Smooth muscle cell (in vitro differentiated cells): ENCODE data around the gene UBR4. TPM values are rescaled to one million over a fixed set of nuclear protein-coding genes. Genes with fewer than 3 reads are reported as not detected.

Source experiments
- DNase-seq: peaks from one replicate; lab custom pipeline; 2025; ENCODE audit not compliant: unreplicated experiment; lab: John Stamatoyannopoulos, UW
- H2AFZ ChIP-seq: fragments of 200-600 bp; sonication (generic); 2 replicates; pipeline ENCODE4 v1.6.0; 2016; ENCODE audit warnings: antibody characterized with exemption, low read depth, mild to moderate bottlenecking
- H3F3A ChIP-seq: fragments of 200-600 bp; sonication (generic); 2 replicates; pipeline ENCODE4 v1.6.0; 2017; ENCODE audit warnings: antibody characterized with exemption, low read depth
- H3K27ac ChIP-seq: fragments of 200-600 bp; sonication (generic); 2 replicates; pipeline ENCODE4 v1.5.1; 2016; ENCODE audit warnings: low read depth, mild to moderate bottlenecking
- H3K27me3 ChIP-seq: fragments of 200-600 bp; sonication (generic); 2 replicates; pipeline ENCODE4 v1.6.1; 2016; ENCODE audit warnings: low read depth, mild to moderate bottlenecking
- H3K36me3 ChIP-seq: fragments of 200-600 bp; sonication (generic); 2 replicates; pipeline ENCODE4 v1.5.1; 2016; ENCODE audit warnings: low read depth
- H3K4me1 ChIP-seq: fragments of 200-600 bp; sonication (generic); 2 replicates; pipeline ENCODE4 v1.5.1; 2016; ENCODE audit warnings: low read depth
- H3K4me2 ChIP-seq: fragments of 200-600 bp; sonication (generic); 2 replicates; pipeline ENCODE4 v1.6.0; 2016; ENCODE audit warnings: mild to moderate bottlenecking
- H3K4me3 ChIP-seq: fragments of 200-600 bp; sonication (generic); 2 replicates; pipeline ENCODE4 v1.5.1; 2016; ENCODE audit warnings: mild to moderate bottlenecking
- H3K79me2 ChIP-seq: fragments of 200-600 bp; sonication (generic); 2 replicates; pipeline ENCODE4 v1.6.0; 2016; ENCODE audit warnings: low read depth, mild to moderate bottlenecking
- H3K9ac ChIP-seq: fragments of 200-600 bp; sonication (generic); 2 replicates; pipeline ENCODE4 v1.6.0; 2016; ENCODE audit warnings: low read depth
- H3K9me3 ChIP-seq: fragments of 200-600 bp; sonication (generic); replicated peaks from 2 replicates; pipeline ENCODE4 v1.5.1; 2016; ENCODE audit warnings: low read depth
- H4K20me1 ChIP-seq: fragments of 200-600 bp; sonication (generic); 2 replicates; pipeline ENCODE4 v1.6.0; 2016; ENCODE audit warnings: low read depth
- WGBS: methylation state at CpG from one replicate; pipeline ENCODE4 v1.1.7; 2016; ENCODE audit warnings: low lambda C conversion rate; 5-methylcytosine and 5-hydroxymethylcytosine counted together
- polyA plus RNA-seq: library from polyadenylated mRNA; unstranded; fragments of >200 nt; fragmentation: Nextera tagmentation; extraction: Ambion mirVana; gene quantifications from 2 replicates; pipeline ENCODE4 v1.2.1, GENCODE V29; 2016
- total RNA-seq: library from RNA; depleted of rRNA; stranded (reverse); fragments of >200 nt; gene quantifications from 2 replicates; pipeline ENCODE4 v1.2.3, GENCODE V29; 2014
- TF ChIP-seq, protein P1 (sequence below): fragments of 200-600 bp; sonication (generic); IDR thresholded peaks from 2 replicates; pipeline ENCODE4 v1.5.1; 2017; ENCODE audit warnings: borderline replicate concordance, mild to moderate bottlenecking, antibody characterized with exemption; ENCODE audit not compliant: insufficient read depth, poor library complexity, severe bottlenecking

UBR4 gene
- total and polyA plus RNA-seq, 2 experiments from 2014 or later, result 62.7 to 142 TPM

DNA sequence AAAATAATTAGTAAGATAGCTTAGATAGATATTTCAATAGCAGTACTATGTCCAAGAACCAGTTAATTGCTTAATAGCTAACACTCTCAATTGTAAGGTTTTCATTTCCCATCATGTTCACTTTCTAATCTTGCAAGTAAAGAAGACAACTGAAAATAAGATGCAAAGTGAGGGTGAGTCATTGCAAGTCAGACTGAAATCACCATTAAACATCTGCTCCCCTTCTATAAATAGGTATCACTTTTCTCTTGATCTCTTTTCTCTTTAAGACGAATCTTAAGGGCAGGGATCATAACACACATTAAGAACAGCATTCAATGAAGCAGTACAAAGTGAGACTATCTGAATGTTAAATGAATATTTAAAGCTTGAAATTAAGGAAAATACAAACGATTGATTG lies 40.4 kb downstream of the UBR4 start:
- Histone ChIP-seq H3K9me3 (no peaks in the 10 kb centered on the region), H3K27ac (no peak overlapping the region), H4K20me1 (peaks cover 25% of the 10 kb centered on the region), H3K4me3 (no peak overlapping the region), H3K27me3 (no peaks in the 10 kb centered on the region), H3K9ac (no peak overlapping the region), H2AFZ (no peak overlapping the region), H3K79me2 (no peaks in the 10 kb centered on the region), H3F3A (no peaks in the 10 kb centered on the region), H3K36me3 (peaks cover 60% of the 10 kb centered on the region), H3K4me1 (no peaks in the 10 kb centered on the region), H3K4me2 (no peak overlapping the region)
- DNase-seq, result no peak
- WGBS, result 94% methylated on average over 2 of the region's 2 CpGs
- TF ChIP-seq, protein P1, sequence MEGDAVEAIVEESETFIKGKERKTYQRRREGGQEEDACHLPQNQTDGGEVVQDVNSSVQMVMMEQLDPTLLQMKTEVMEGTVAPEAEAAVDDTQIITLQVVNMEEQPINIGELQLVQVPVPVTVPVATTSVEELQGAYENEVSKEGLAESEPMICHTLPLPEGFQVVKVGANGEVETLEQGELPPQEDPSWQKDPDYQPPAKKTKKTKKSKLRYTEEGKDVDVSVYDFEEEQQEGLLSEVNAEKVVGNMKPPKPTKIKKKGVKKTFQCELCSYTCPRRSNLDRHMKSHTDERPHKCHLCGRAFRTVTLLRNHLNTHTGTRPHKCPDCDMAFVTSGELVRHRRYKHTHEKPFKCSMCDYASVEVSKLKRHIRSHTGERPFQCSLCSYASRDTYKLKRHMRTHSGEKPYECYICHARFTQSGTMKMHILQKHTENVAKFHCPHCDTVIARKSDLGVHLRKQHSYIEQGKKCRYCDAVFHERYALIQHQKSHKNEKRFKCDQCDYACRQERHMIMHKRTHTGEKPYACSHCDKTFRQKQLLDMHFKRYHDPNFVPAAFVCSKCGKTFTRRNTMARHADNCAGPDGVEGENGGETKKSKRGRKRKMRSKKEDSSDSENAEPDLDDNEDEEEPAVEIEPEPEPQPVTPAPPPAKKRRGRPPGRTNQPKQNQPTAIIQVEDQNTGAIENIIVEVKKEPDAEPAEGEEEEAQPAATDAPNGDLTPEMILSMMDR, result no peak

DNA sequence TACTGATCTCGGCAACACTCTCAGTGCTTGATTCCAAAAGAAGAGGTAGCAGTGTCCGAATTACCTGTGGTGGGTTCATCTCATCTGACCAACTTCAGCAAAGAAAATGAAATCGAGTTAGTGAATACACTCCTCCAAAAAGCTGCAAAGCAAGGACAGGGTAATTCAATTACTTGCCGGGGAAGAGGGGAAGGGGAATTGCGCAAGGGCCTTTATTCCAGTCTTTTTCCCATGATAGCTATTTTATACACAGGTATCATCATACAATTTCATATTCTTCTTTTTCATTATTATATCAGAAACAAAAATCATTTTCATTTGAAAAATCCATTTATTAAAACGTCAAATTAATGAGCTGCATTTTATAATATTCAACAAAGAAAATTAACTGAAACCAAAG lies 42.9 kb downstream of the UBR4 start:
- Histone ChIP-seq H3K79me2 (no peaks in the 10 kb centered on the region), H3K9ac (no peak overlapping the region), H3K4me1 (no peaks in the 10 kb centered on the region), H3K36me3 (peaks cover 54% of the 10 kb centered on the region), H3F3A (no peaks in the 10 kb centered on the region), H3K9me3 (no peaks in the 10 kb centered on the region), H3K27ac (no peak overlapping the region), H3K4me3 (no peak overlapping the region), H4K20me1 (peaks cover 16% of the 10 kb centered on the region), H3K27me3 (no peaks in the 10 kb centered on the region), H3K4me2 (no peak overlapping the region), H2AFZ (no peak overlapping the region)
- no peak for DNase-seq
- TF ChIP-seq, protein P1, result no peak
- WGBS, result 96% methylated on average over 6 of the region's 6 CpGs

DNA sequence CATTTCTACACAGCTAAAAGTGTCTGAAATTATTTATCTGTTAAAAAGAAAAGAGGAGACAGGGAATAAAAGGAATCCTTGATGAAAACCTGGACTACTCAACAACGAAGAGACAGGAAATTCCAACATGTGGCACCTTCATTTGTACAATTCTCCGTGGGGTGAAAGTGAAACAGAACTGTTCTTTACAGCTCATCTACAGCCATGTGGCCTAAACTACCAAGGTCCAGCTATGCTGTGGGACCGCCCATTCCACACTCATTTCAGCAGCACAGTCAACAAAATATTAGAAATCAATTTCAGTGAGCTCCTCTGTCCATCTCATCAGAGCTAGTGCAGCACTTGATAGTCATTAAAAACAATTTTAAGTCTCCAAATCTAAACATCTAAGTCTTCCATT lies 44.0 kb downstream of the UBR4 start:
- no peaks in the 10 kb centered on the region for H3K4me1 ChIP-seq
- no peak overlapping the region for H3K4me3 ChIP-seq
- H3K36me3 ChIP-seq, result peaks cover 57% of the 10 kb centered on the region
- no peak for DNase-seq
- TF ChIP-seq, protein P1, result no peak
- H3K9ac ChIP-seq, result no peak overlapping the region
- peak overlapping the region; percentile 84 for H3K27ac ChIP-seq
- no peak overlapping the region for H2AFZ ChIP-seq
- H3K4me2 ChIP-seq, result no peak overlapping the region
- no peaks in the 10 kb centered on the region for H3K79me2 ChIP-seq
- H3F3A ChIP-seq, result no peaks in the 10 kb centered on the region
- no peaks in the 10 kb centered on the region for H3K9me3 ChIP-seq
- peaks cover 16% of the 10 kb centered on the region for H4K20me1 ChIP-seq
- H3K27me3 ChIP-seq, result no peaks in the 10 kb centered on the region
- 94% methylated on average over 3 of the region's 3 CpGs for WGBS

DNA sequence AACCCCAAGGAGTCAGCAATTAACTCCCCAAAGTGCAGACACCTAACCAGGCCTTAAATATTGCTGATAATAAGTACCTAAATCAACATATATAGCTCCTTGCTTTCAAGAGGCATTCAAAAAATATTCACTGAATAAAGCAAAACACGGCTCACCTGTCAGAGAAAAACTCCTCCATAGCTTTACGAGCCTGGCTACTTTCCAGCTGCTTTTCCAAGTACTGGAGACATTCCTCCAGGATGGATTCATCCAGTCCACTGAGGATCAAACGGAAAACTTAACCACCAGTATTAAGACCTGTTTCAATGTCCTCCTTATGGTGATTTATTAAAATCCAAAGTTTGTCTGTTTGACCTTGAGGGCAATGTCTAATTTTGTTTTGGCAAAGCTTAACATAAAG lies 44.6 kb downstream of the UBR4 start:
- no peaks in the 10 kb centered on the region for H3K27me3 ChIP-seq
- H3F3A ChIP-seq, result no peaks in the 10 kb centered on the region
- H3K4me1 ChIP-seq, result no peaks in the 10 kb centered on the region
- H3K4me3 ChIP-seq, result no peak overlapping the region
- no peaks in the 10 kb centered on the region for H3K9me3 ChIP-seq
- H2AFZ ChIP-seq, result no peak overlapping the region
- H3K36me3 ChIP-seq, result peaks cover 61% of the 10 kb centered on the region
- DNase-seq, result no peak
- 77% methylated on average over 3 of the region's 3 CpGs for WGBS
- H3K79me2 ChIP-seq, result no peaks in the 10 kb centered on the region
- no peak overlapping the region for H3K4me2 ChIP-seq
- no peak overlapping the region for H3K9ac ChIP-seq
- H4K20me1 ChIP-seq, result peaks cover 16% of the 10 kb centered on the region
- H3K27ac ChIP-seq, result peak overlapping the region; percentile 84
- TF ChIP-seq, protein P1, result no peak
